Muscle layer of colon (tissue), 2 donors: ENCODE results near the gene PNCK.

Source experiments
- H3K27ac ChIP-seq: one replicate; pipeline ENCODE4 v1.7.0; 2013; ENCODE audit warnings: low read depth, mild to moderate bottlenecking, low read length, moderate library complexity
- H3K27me3 ChIP-seq, 2 donors: one replicate each; pipeline ENCODE4 v1.7.0; 2013; ENCODE audit warnings: low read length in 2 of 2, mild to moderate bottlenecking in 2 of 2; ENCODE audit not compliant: insufficient read depth in 2 of 2, control insufficient read depth in 1 of 2
- H3K36me3 ChIP-seq: one replicate; pipeline ENCODE4 v1.7.0; 2013; ENCODE audit warnings: mild to moderate bottlenecking, low read length; ENCODE audit not compliant: insufficient read depth
- H3K4me1 ChIP-seq: one replicate; pipeline ENCODE4 v1.7.0; 2013; ENCODE audit warnings: mild to moderate bottlenecking, low read length; ENCODE audit not compliant: insufficient read depth
- H3K4me3 ChIP-seq, 2 donors: one replicate each; pipeline ENCODE4 v1.7.0; 2013; ENCODE audit warnings: low read length in 2 of 2, low read depth in 1 of 2, mild to moderate bottlenecking in 1 of 2, moderate library complexity in 1 of 2
- H3K9ac ChIP-seq: one replicate; pipeline ENCODE4 v1.7.0; 2013; ENCODE audit warnings: low read length
- H3K9me3 ChIP-seq: one replicate; pipeline ENCODE4 v1.7.0; 2013; ENCODE audit warnings: mild to moderate bottlenecking, low read length
- donor health status: abdominal sarcoma.
- donor health status: Adenocarcinoma of cecum.

PNCK gene

DNA sequence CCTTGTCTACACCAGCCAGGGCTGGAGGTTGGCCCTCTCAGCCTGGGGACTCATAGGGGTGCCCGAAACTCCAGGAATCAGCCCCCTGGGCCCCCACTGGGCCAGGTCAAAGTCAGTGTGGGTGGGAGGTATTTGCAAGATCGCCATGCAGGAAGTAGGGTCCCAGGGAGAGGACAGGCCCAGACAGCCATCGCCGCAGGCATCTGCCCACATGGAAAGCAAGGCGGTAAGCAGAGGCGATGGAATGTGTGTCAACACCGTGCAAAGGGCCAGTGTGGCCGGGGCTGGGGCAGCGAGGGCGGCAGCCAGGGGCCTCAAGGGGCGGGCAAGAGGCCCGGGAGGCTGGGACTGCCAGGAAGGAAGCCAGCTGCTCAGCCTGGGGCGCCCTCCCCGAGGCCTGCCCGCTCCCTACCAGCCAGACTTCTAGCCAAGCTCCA is 45.9 kb downstream of the PNCK start:
- Histone ChIP-seq H3K4me1 (no peaks in the 10 kb centered on the region), H3K4me3 (no peak overlapping the region), H3K27ac (no peak overlapping the region), H3K27me3 (peaks cover 0 to 34% of the 10 kb centered on the region in 2 donors), H3K9ac (no peak overlapping the region), H3K9me3 (no peaks in the 10 kb centered on the region), H3K36me3 (no peaks in the 10 kb centered on the region)

DNA sequence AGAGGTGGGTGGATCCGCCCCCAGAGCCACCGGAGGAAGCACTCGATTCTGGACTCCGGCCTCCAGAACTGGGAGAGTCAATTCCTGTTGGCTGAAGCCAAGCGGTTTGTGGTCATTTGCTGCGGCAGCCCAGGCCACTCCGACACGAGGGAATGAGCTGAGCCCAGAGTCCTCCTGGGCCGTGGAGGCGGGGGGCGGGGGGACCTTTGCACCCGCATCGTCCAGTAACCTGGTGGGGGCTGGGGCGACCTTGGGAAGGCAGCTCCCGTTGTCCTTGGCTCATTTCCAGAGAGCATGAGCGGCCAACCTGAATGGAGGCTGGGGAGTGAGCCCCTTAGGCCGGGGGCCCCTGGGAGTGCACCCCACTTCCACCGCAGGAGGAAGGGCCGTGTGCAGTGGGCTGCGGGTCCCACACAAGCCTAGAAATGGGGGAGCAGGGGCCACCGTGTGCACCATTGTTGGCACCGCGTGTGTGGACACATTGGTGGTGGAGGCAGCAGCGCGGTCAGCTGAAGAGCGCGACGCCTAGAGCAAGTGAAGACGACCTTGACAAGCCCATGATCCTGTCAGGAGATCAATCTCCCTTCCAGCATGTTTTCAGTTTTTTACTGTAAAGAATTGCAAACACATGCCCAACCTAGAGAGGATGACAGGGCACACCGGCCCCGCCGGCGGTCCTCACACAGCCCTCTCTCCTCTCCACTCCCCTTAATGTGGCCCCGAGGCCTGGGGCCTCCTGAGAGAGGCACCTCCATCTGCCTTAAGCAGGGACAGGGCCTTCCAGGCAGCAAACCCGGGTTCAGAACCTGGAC is 46.5 kb downstream of the PNCK start:
- Histone ChIP-seq H3K27me3 (peaks cover 0 to 35% of the 10 kb centered on the region in 2 donors), H3K4me1 (no peaks in the 10 kb centered on the region), H3K36me3 (no peaks in the 10 kb centered on the region), H3K4me3 (no peak overlapping the region), H3K9ac (no peak overlapping the region), H3K27ac (no peak overlapping the region), H3K9me3 (no peaks in the 10 kb centered on the region)

DNA sequence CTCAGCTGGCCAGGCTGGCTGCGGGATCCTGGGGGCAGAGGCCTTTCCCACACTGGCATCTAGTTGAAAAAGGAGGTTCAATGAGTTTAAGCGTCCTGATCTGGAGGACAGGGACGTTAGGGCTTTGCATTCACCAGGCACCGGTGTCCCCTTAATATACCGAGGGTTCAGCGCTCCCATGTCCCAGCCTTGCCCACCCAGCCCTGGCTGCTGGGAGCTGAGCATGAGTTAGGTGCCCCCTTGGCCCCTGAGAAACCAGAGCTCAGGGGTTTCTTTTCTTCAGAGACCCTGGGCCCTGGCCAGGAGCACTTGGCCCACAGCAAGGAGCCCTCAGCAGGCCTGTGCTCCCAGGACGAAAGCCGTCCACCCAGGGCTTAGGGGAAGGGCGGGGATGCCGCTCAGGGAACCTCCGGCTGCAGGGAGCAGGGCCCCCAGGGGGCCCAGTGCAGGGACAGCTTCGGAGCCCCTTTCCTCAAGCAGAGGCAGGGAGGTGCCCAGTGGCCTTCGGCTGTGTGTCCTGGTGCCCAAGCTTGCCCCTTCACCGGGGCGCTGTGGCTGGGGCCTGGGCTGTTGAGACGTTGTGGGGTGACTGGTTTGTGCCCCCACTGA is 47.5 kb downstream of the PNCK start:
- Histone ChIP-seq H3K9ac (no peak overlapping the region), H3K36me3 (no peaks in the 10 kb centered on the region), H3K4me1 (no peaks in the 10 kb centered on the region), H3K27ac (no peak overlapping the region), H3K4me3 (no peak overlapping the region), H3K9me3 (no peaks in the 10 kb centered on the region), H3K27me3 (peaks cover 0 to 35% of the 10 kb centered on the region in 2 donors)

DNA sequence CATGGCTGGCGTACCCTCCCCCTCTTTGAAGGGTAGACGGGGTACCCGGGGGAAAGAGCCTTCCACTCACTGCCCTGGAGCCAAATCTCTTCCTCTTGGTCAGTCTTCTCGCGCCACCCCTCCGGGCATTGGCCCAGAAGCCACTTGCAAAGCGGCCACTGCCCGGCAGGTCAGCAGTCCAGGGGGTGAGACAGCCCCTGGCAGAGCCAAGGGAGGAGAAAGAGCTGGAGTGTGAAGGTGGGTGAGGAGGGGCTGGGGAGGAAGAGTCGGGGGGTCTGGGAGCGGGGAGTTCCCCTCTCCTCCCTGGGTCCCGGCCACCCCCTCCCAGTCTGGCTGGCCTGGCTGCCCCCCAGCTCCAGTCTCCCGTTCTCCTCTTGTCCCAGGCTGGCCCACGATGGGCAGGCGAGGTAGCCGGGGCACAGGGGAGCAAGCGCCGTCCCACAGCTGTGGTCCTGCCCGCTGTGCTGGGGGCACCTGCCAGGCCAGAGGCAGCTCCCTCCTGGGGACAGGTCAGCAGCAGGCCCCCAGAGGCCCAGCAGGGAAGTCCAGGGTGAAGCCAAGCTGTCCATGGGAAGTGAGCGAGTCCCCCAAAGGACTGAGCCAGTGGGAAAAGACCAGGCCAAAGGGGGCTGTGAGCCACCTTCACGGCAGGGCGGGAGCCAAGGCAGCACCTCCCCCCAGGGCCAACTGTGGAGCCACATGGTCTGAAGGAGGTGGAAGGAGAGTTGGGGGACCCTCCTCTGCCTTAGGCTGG is 48.2 kb downstream of the PNCK start:
- Histone ChIP-seq H3K9me3 (no peaks in the 10 kb centered on the region), H3K4me1 (no peaks in the 10 kb centered on the region), H3K36me3 (no peaks in the 10 kb centered on the region), H3K4me3 (no peak overlapping the region), H3K27ac (no peak overlapping the region), H3K9ac (no peak overlapping the region), H3K27me3 (peaks cover 0 to 35% of the 10 kb centered on the region in 2 donors)

DNA sequence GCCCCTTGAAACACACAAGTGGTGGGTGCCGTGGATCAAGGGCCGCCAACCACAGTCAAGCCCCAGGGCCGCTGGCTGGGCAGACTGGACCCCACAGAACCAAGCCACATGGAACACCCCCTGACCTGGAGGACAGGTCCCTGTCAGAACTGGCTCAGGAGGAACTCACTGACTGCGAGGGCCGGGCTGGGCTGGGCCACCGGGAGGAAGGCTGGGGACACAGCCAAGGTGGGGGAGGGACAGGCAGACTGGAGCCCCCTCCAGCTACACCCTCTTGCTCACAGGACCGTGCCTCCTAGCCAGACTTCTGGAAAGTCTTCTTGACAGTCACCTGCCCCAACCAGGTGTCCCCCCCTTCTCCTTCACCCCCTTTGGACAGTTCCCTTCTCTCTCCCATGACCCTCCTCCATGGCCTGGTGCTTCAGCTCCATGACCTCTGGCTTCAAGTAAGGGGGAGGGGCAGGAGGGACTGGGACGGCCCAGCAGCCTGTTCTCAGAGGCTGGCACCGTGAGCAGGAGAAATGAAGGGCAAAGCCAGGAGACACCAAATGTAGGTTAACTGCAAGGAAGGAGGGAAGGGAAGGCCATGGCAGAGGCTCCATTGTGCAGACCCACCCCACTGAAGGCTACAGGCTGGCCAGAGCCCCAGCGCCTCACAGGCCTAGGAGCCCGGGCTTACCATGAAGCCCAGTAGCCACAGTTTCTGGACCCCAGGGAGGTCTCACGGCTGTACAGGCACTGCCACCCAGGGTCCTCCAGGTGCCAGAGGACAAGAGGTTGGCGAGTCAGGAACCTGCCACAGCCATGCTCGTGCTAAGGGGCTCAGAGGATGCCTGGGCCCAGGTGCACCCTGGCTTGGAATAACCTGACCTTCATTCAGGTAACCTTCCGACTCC is 49.2 kb downstream of the PNCK start:
- Histone ChIP-seq H3K9ac (no peak overlapping the region), H3K9me3 (no peaks in the 10 kb centered on the region), H3K4me3 (no peak overlapping the region), H3K27ac (no peak overlapping the region), H3K4me1 (no peaks in the 10 kb centered on the region), H3K27me3 (peaks cover 0 to 35% of the 10 kb centered on the region in 2 donors), H3K36me3 (no peaks in the 10 kb centered on the region)

DNA sequence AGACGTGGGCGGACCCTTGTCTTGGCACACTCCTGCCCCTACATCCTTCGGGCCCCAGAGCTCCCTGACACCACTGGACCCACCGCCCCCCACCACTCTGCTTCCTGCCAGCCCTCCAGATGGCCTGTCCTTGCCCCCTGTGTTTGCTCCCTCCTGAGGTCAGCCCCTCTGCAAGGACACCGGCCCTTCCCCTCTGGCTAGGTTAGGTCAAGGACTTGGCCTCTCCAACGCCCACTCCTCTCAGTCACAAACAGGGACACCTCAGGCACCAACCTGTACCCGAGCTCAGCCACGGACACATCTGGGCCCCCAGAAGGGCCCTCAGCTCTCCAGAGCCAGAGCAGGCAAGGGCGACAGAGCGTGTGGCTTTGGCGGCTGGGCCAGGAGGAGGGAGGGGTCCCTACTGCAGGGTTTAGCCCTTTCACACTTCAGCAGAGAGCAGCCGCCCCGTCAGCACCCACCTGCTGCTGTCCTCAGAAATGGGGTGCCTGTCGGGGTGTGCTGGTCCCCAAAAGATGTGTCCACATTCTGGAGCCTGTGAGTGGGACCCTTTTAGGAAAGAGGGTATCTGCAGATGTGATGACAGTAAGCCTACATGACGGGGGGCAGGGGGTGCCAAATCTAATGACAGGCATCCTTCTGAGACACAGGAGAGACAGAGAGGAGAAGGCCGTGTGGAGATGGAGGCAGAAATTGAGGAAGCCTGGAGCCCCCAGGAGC is 50.1 kb downstream of the PNCK start:
- H3K9me3 ChIP-seq = no peaks in the 10 kb centered on the region
- H3K27me3 ChIP-seq = peaks cover 0 to 35% of the 10 kb centered on the region in 2 donors
- no peak overlapping the region for H3K9ac ChIP-seq
- no peaks in the 10 kb centered on the region for H3K4me1 ChIP-seq
- H3K27ac ChIP-seq = no peak overlapping the region
- no peak overlapping the region for H3K4me3 ChIP-seq
- no peaks in the 10 kb centered on the region for H3K36me3 ChIP-seq

DNA sequence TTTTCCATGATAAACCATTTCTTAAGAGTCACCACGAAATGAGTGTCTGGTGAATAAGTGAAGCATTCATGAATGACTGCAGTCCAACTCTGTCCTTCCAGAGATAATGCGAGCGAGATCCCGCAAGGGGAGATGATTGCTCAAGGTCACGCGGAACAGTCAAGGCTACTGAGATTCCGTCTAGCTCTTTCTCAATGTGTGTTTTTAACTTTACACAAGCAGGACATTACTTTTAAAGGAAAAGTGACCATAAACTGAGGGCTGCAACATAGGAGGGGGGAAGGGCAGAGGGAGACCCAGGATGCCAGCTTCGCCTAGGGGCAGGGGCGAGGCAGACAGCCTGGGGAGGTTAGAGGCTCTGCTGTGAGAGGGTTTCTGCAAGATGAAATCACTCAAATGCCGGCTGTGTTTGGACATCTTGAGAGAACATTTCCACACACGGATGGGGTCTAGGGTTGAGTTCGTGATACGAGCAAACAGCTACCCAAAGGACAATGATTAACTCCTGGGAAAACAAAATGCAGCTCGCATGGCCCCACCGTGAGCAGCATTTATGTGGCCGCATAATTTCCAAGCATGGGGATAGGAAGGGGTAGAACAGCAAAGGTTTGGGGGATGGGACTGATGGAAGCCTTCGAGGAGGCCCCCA is 50.8 kb downstream of the PNCK start:
- Histone ChIP-seq H3K36me3 (no peaks in the 10 kb centered on the region), H3K27ac (no peak overlapping the region)

DNA sequence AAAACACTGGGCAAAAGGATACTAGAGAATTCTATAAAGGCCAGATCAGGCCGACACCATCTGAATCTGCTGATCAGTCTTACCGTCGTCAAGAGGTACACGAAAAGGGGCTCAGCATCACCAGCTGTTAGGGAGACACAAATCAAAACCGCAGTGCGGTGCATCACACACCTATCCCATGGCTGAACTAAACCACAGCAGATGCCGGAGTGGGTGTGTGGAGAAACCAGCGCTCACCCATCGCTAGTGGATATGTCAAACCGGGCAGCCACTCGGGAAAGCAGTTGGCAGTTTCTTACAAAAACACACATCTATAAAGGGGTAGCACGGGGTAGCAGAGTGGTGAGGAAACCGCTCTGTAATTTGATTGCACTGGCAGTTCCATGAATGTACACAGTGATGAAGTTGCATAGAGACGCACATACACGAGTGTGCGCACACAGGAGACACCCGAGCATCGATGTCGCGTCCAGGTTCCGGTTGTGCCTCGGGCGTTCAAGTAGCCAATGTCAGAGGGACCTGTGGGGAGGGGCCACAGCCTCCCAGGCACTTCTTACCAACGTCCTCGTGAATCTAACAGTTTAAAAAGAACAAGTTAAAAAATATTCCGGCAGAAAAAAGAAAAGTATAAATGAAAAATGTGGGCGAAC is 51.5 kb downstream of the PNCK start:
- Histone ChIP-seq H3K9ac (no peak overlapping the region), H3K27ac (no peak overlapping the region), H3K27me3 (peaks cover 0 to 35% of the 10 kb centered on the region in 2 donors), H3K4me1 (no peaks in the 10 kb centered on the region), H3K9me3 (no peaks in the 10 kb centered on the region), H3K4me3 (no peak overlapping the region), H3K36me3 (no peaks in the 10 kb centered on the region)

More for the DNA sequence above, 50.8 kb downstream of the PNCK start:
- peaks cover 0 to 39% of the 10 kb centered on the region in 2 donors for H3K27me3 ChIP-seq
- H3K4me3 ChIP-seq = no peak overlapping the region
- H3K9me3 ChIP-seq = no peaks in the 10 kb centered on the region
- H3K9ac ChIP-seq = no peak overlapping the region
- H3K4me1 ChIP-seq = no peaks in the 10 kb centered on the region

DNA sequence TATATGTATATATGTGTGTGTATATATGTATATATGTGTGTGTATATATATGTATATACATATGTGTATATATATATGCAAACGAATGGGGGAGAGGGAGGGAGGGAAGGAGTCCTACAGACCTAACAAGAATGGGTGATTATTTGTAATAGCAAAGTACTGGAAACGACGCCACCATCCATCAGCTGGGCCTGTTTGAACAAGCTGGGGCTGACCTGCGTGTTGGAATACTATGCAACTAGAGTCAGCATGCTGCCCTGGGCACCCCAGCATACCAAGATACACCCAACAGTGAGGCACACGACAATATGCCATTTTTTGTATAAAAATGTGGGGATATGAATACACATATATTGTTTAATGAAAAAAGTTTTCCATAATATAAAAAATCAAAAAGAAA is 53.0 kb downstream of the PNCK start:
- no peak overlapping the region for H3K27ac ChIP-seq
- H3K36me3 ChIP-seq = no peaks in the 10 kb centered on the region
- no peak overlapping the region for H3K9ac ChIP-seq
- H3K4me3 ChIP-seq = no peak overlapping the region
- peaks cover 0 to 35% of the 10 kb centered on the region in 2 donors for H3K27me3 ChIP-seq
- no peaks in the 10 kb centered on the region for H3K9me3 ChIP-seq
- no peaks in the 10 kb centered on the region for H3K4me1 ChIP-seq
